ENCODE data around the gene KCNK10.

Gene KCNK10

GRCh38 chr14:88316521-88316920, 6.5 kb downstream of the KCNK10 start:
- H3K4me1 ChIP-seq (ENCODE audit: control insufficient read depth, low read depth, low read length), result peaks cover 1% of the 10 kb centered on the region
- no peak overlapping the region for H3K27ac ChIP-seq (ENCODE audit: low read length)
- no peaks in the 10 kb centered on the region for H3K9me3 ChIP-seq (ENCODE audit: control insufficient read depth, low read depth, low read length)
- H3K27me3 ChIP-seq (ENCODE audit: control insufficient read depth, insufficient read depth, low read length), result peaks cover 24% of the 10 kb centered on the region
- H3K4me3 ChIP-seq (ENCODE audit: low read length), result no peak overlapping the region
- H3K36me3 ChIP-seq (ENCODE audit: control insufficient read depth, low read depth, low read length), result no peaks in the 10 kb centered on the region
- no peak overlapping the region for H3K9ac ChIP-seq (ENCODE audit: low read length)

GRCh38 chr14:88312257-88312656, 10.8 kb downstream of the KCNK10 start:
- H3K4me3 ChIP-seq (ENCODE audit: low read length), result no peak overlapping the region
- H3K27ac ChIP-seq (ENCODE audit: low read length), result no peak overlapping the region
- H3K27me3 ChIP-seq (ENCODE audit: control insufficient read depth, insufficient read depth, low read length), result no peaks in the 10 kb centered on the region
- H3K36me3 ChIP-seq (ENCODE audit: control insufficient read depth, low read depth, low read length), result no peaks in the 10 kb centered on the region
- H3K9ac ChIP-seq (ENCODE audit: low read length), result no peak overlapping the region
- H3K4me1 ChIP-seq (ENCODE audit: control insufficient read depth, low read depth, low read length), result peaks cover 3% of the 10 kb centered on the region
- H3K9me3 ChIP-seq (ENCODE audit: control insufficient read depth, low read depth, low read length), result no peaks in the 10 kb centered on the region

GRCh38 chr14:88311780-88312179, 11.3 kb downstream of the KCNK10 start:
- H3K27ac ChIP-seq (ENCODE audit: low read length), result no peak overlapping the region
- no peaks in the 10 kb centered on the region for H3K36me3 ChIP-seq (ENCODE audit: control insufficient read depth, low read depth, low read length)
- peaks cover 3% of the 10 kb centered on the region for H3K4me1 ChIP-seq (ENCODE audit: control insufficient read depth, low read depth, low read length)
- no peak overlapping the region for H3K4me3 ChIP-seq (ENCODE audit: low read length)
- no peak overlapping the region for H3K9ac ChIP-seq (ENCODE audit: low read length)
- no peaks in the 10 kb centered on the region for H3K27me3 ChIP-seq (ENCODE audit: control insufficient read depth, insufficient read depth, low read length)
- no peaks in the 10 kb centered on the region for H3K9me3 ChIP-seq (ENCODE audit: control insufficient read depth, low read depth, low read length)

DNA sequence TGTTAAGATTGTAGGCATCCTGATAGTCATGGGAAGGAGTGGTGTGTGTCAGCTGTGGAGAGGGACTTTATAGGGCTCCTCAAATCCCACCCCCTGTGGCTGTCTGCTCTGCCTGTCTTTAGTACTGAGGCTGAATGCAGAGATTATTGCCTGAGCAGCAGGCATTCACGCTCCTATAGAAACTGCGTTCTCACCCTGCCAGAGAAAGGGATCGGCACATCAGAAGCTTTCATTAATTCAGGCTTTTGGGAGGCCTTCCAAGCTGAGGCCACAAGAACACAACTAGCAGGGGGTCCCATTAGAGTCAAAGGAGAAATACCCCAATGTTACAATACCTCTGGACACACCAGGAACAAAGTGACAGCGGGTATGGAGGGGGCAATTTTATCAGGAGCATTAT, 12.6 kb downstream of the KCNK10 start:
- Histone ChIP-seq H3K4me3 (ENCODE audit: low read length) (no peak overlapping the region), H3K9ac (ENCODE audit: low read length) (no peak overlapping the region), H3K4me1 (ENCODE audit: control insufficient read depth, low read depth, low read length) (peaks cover 3% of the 10 kb centered on the region), H3K36me3 (ENCODE audit: control insufficient read depth, low read depth, low read length) (no peaks in the 10 kb centered on the region), H3K27ac (ENCODE audit: low read length) (no peak overlapping the region), H3K27me3 (ENCODE audit: control insufficient read depth, insufficient read depth, low read length) (no peaks in the 10 kb centered on the region), H3K9me3 (ENCODE audit: control insufficient read depth, low read depth, low read length) (no peaks in the 10 kb centered on the region)

DNA sequence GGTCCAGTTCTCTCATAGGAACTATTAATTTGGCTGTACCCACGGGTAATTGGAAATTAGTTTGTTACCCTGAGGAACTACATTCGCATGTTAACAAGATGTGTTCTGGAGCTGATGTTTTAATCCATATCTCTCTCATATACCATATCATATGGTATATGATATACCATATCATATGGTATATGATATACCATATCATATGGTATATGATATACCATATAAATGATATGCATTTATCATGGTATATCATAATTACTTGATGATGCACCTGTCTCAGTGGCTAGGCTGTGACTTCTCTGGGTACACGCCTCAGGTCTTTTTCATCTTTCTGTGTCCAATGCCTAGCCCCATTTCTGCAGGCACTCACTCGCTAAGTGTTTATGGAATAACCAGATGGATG, 13.0 kb downstream of the KCNK10 start:
- H3K36me3 ChIP-seq (ENCODE audit: control insufficient read depth, low read depth, low read length), result no peaks in the 10 kb centered on the region
- H3K27ac ChIP-seq (ENCODE audit: low read length), result no peak overlapping the region
- no peaks in the 10 kb centered on the region for H3K27me3 ChIP-seq (ENCODE audit: control insufficient read depth, insufficient read depth, low read length)
- H3K4me1 ChIP-seq (ENCODE audit: control insufficient read depth, low read depth, low read length), result peaks cover 3% of the 10 kb centered on the region
- no peak overlapping the region for H3K4me3 ChIP-seq (ENCODE audit: low read length)
- no peak overlapping the region for H3K9ac ChIP-seq (ENCODE audit: low read length)
- H3K9me3 ChIP-seq (ENCODE audit: control insufficient read depth, low read depth, low read length), result no peaks in the 10 kb centered on the region

DNA sequence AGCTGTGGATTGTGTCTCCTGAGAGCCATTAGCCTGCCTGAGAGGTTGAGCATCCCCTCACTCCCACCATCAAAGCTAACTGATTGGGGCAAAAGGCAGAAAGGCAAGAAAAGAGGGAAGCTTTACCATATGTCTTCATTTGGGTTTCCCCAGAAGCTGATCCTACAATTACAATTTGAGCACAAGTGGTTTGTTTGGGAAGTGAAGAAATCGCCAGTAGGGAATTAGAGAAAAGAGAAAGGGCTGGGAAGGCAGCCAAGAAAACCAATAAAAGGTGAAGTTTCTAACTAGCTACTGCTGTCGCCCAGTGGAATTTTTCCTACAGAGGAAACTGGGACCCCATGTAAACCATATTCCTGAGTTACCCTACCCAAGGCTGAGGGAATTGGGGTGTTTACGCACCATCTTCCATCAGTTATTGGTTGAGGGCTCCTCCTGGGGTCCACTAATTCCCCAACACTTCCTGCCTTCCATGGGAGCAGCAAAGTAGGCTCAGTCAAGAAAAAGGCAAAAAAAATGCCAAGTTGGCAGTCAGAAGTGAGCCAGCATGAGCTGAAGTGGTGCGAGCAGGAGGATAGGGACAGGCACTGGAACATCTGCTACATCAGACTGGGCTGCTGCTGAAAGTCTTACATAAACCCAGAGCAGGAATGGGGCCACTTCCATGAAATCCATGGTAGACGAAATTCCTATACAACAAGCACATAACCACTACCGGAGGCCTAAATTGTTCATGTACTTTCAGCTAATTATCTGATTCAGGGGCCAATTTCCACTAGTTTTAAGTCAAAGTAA, 17.3 kb downstream of the KCNK10 start:
- Histone ChIP-seq H3K9ac (ENCODE audit: low read length) (no peak overlapping the region), H3K27me3 (ENCODE audit: control insufficient read depth, insufficient read depth, low read length) (no peaks in the 10 kb centered on the region), H3K36me3 (ENCODE audit: control insufficient read depth, low read depth, low read length) (no peaks in the 10 kb centered on the region), H3K4me3 (ENCODE audit: low read length) (no peak overlapping the region), H3K27ac (ENCODE audit: low read length) (no peak overlapping the region), H3K9me3 (ENCODE audit: control insufficient read depth, low read depth, low read length) (no peaks in the 10 kb centered on the region), H3K4me1 (ENCODE audit: control insufficient read depth, low read depth, low read length) (no peaks in the 10 kb centered on the region)

DNA sequence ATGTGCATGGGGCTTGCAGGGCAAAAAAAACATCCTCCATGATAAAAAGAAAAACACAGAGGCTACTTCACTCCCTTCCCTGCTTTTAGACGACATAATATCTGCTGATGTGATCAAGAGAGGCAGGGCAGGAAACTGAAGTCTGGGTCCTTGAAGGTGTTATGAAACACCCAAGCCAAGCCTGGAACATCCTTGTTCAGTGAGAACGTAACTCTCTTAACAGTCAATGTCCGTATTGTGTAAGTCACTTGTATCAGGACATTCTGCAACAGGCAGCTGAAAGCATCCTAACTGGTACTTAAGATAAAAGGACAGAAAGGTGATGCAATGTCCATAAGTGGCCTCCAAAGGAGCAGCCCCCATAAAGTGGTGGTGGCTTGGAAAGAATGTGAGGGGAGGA, 20.0 kb downstream of the KCNK10 start:
- Histone ChIP-seq H3K4me3 (ENCODE audit: low read length) (no peak overlapping the region), H3K36me3 (ENCODE audit: control insufficient read depth, low read depth, low read length) (no peaks in the 10 kb centered on the region), H3K9me3 (ENCODE audit: control insufficient read depth, low read depth, low read length) (no peaks in the 10 kb centered on the region), H3K4me1 (ENCODE audit: control insufficient read depth, low read depth, low read length) (no peaks in the 10 kb centered on the region), H3K27ac (ENCODE audit: low read length) (no peak overlapping the region), H3K27me3 (ENCODE audit: control insufficient read depth, insufficient read depth, low read length) (no peaks in the 10 kb centered on the region), H3K9ac (ENCODE audit: low read length) (no peak overlapping the region)

DNA sequence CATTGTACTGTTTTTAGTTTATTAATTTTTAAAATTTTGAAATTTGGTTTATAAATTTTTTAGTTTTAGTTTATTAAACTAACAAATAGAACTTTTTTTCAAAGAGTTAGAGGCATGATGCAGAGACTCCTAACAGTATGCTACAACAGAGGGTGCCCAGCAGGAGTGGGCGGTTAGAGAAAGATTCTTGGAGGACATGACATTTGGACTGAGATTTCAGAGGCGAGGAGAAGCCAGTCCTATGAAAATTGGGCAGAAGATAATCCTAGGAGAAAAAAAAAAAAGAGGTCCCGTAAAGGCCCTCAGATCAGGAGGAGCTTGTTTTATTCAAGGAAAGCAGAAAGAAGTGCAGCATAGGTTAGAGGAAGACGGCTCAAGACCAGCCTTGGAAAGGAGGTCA, 21.7 kb downstream of the KCNK10 start:
- Histone ChIP-seq H3K9me3 (ENCODE audit: control insufficient read depth, low read depth, low read length) (no peaks in the 10 kb centered on the region), H3K36me3 (ENCODE audit: control insufficient read depth, low read depth, low read length) (no peaks in the 10 kb centered on the region), H3K9ac (ENCODE audit: low read length) (no peak overlapping the region), H3K27me3 (ENCODE audit: control insufficient read depth, insufficient read depth, low read length) (no peaks in the 10 kb centered on the region), H3K27ac (ENCODE audit: low read length) (no peak overlapping the region), H3K4me3 (ENCODE audit: low read length) (no peak overlapping the region), H3K4me1 (ENCODE audit: control insufficient read depth, low read depth, low read length) (no peaks in the 10 kb centered on the region)

DNA sequence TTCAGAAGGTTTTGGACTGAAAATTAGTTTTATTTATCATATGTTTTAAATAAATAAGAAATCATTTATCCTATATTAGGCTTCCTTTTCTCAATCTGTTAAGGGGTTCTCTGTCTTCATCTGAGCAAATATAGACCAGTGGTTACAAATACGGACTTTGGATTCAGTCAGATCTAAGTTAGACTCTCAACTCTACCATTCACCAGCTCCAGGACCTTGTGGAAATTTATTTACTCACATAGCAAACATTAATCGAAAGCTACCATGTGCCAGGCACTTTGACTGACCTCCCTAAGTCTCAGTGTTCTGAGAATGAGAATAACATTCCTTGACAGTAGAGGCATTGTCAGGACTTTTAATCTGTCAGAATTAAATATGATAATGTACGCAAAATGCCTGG, 22.3 kb downstream of the KCNK10 start:
- Histone ChIP-seq H3K4me1 (ENCODE audit: control insufficient read depth, low read depth, low read length) (no peaks in the 10 kb centered on the region), H3K36me3 (ENCODE audit: control insufficient read depth, low read depth, low read length) (no peaks in the 10 kb centered on the region), H3K4me3 (ENCODE audit: low read length) (no peak overlapping the region), H3K27ac (ENCODE audit: low read length) (no peak overlapping the region), H3K9me3 (ENCODE audit: control insufficient read depth, low read depth, low read length) (no peaks in the 10 kb centered on the region), H3K9ac (ENCODE audit: low read length) (no peak overlapping the region), H3K27me3 (ENCODE audit: control insufficient read depth, insufficient read depth, low read length) (no peaks in the 10 kb centered on the region)

DNA sequence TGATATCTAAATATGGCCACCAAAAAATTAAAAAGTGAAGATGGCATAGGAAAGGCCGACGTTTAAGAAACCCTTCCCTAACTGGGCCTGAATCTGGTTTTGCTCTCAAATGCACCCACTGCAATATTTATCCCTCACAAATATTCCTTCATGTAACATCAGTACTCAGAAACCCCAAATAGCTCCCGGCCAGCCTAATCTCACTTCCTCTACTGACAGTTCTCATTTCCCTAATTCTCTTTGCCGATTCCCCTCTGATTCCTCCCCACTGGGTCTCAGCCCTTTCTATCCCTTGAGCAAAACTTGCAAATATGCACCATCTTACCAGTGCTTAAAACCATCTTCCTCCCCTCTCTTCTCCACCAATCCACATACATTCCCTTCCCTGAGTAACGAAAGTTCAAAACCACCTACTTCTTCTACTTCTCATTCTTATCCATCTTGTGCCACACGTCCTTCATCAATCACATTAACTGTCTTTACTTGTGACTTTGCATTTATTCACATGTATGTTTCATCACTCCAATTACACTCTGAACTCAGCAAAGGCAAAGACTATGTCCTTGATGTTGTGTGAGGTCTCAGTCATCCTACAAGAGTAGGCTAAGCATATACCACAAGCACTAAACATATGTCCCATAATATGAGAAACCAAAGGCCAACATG, 23.1 kb downstream of the KCNK10 start:
- Histone ChIP-seq H3K4me3 (ENCODE audit: low read length) (no peak overlapping the region), H3K36me3 (ENCODE audit: control insufficient read depth, low read depth, low read length) (no peaks in the 10 kb centered on the region), H3K4me1 (ENCODE audit: control insufficient read depth, low read depth, low read length) (no peaks in the 10 kb centered on the region), H3K27ac (ENCODE audit: low read length) (no peak overlapping the region), H3K9ac (ENCODE audit: low read length) (no peak overlapping the region), H3K9me3 (ENCODE audit: control insufficient read depth, low read depth, low read length) (no peaks in the 10 kb centered on the region), H3K27me3 (ENCODE audit: control insufficient read depth, insufficient read depth, low read length) (no peaks in the 10 kb centered on the region)

- no peaks in the 10 kb centered on the region for H3K27me3 ChIP-seq (ENCODE audit: control insufficient read depth, insufficient read depth, low read length)
- no peak overlapping the region for H3K9ac ChIP-seq (ENCODE audit: low read length)
- no peak overlapping the region for H3K4me3 ChIP-seq (ENCODE audit: low read length)
- no peaks in the 10 kb centered on the region for H3K36me3 ChIP-seq (ENCODE audit: control insufficient read depth, low read depth, low read length)
- H3K9me3 ChIP-seq (ENCODE audit: control insufficient read depth, low read depth, low read length), result no peaks in the 10 kb centered on the region
- no peak overlapping the region for H3K27ac ChIP-seq (ENCODE audit: low read length)
- no peaks in the 10 kb centered on the region for H3K4me1 ChIP-seq (ENCODE audit: control insufficient read depth, low read depth, low read length)
These were observed 25.8 kb downstream of the KCNK10 start for GRCh38 chr14:88297306-88297705.

DNA sequence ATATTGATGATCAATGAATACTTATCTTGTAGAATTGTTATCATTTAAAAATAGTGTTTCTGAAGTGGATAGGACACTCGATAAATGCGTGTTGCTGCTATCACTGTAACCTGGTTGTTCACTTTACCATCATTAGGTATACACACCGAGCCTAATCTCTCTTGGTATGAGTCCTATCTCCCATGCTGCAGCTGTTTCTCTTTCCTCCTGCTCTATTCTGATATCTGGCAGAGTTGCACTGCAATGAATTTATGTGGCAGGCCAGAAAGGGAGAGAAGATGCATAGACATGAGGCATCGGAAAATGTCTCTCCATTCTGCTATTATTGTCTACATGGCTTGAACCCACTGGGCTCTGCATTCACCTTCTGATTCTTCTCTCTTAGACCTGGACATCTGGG, 26.7 kb downstream of the KCNK10 start:
- Histone ChIP-seq H3K27me3 (ENCODE audit: control insufficient read depth, insufficient read depth, low read length) (no peaks in the 10 kb centered on the region), H3K9me3 (ENCODE audit: control insufficient read depth, low read depth, low read length) (no peaks in the 10 kb centered on the region), H3K4me1 (ENCODE audit: control insufficient read depth, low read depth, low read length) (no peaks in the 10 kb centered on the region), H3K4me3 (ENCODE audit: low read length) (no peak overlapping the region), H3K36me3 (ENCODE audit: control insufficient read depth, low read depth, low read length) (no peaks in the 10 kb centered on the region), H3K9ac (ENCODE audit: low read length) (no peak overlapping the region), H3K27ac (ENCODE audit: low read length) (no peak overlapping the region)
